ENCODE results near the gene OSBPL3. TPM values are rescaled to one million over a fixed set of nuclear protein-coding genes. Genes with fewer than 3 reads are reported as not detected.
A peak's percentile ranks its signal among the peaks of the same experiment; 100 is the strongest.

The OSBPL3 gene
- total and polyA plus RNA-seq, 12 donors, result 1.1 to 8.4 (median 3.1) TPM

DNA sequence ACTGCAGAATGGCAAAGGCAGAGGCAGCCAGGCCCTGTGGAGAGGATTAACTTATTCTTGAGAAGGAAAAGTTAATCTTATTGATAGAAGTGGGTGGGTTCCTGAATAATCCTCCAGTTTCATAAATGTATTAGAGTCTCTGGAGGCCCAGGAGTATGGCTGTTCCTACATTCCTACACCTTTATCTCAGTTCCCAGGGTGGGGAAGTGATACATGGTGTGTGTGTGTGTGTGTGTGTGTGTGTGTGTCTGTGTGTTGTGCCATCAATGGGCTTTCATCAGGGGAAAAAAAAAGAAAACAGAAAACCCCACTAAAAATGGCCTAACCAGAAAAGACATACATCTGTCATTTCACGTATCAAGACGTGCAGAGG is 200.7 kb downstream of the OSBPL3 start:
- no peaks in the 10 kb centered on the region for H3K4me1 ChIP-seq (replicated peaks in 1 of 2)
- H3K27me3 ChIP-seq, result no peaks in the 10 kb centered on the region
- no peak overlapping the region for H3K27ac ChIP-seq
- H3K4me3 ChIP-seq, result no peak overlapping the region
- H3K9me3 ChIP-seq (replicated peaks in 1 of 3), result no peaks in the 10 kb centered on the region
- intact Hi-C loops (cut with DNase I), result no loop called here
- DNase-seq, result no peak
- TF ChIP-seq POLR2A (IDR thresholded peaks at IDR 0.05) (no peak), CTCF (IDR thresholded peaks at IDR 0.05) (no peak)
- 79 to 90% (median 85%) methylated on average over 2 of the region's 2 CpGs for WGBS, 4 donors
- no peaks in the 10 kb centered on the region for H3K36me3 ChIP-seq (replicated peaks in 1 of 2)

DNA sequence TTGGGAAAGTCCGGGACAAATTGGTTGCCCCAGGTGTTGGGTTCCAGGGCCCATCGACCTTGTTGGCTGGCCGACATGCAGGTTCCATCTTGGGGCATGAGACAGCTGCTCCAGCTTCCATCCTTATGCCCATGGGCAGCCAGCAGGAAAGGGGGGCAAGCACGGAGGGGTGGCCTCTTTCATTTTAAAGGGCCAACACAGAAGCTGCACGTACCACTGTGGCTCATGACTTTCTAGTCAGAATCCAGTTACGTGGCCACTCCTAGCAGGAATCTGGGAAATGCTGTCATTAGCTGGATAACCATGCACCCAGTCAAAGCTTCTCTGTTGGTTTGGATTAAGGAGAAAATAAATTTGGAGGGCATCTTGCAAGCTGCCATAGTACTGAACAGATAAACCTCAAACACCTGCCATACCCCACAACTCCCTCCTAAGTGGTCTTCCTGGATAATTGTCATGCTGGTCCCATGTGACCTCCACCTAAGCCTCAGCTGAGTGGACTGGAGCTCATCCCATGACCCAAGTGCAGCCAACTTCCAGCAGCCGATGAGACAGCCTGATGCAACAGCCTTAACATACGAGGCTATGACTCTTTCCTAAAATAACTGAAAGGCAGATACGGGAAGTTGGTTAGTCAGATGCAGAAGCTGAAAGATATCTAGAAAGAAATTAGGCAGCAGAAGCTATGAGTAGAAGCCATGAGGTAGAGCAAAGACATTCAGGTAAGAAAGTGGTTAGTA is 201.3 kb downstream of the OSBPL3 start:
- Histone ChIP-seq H3K27me3 (no peaks in the 10 kb centered on the region), H3K4me1 (replicated peaks in 1 of 2) (no peaks in the 10 kb centered on the region), H3K4me3 (no peak overlapping the region), H3K9me3 (replicated peaks in 1 of 3) (no peaks in the 10 kb centered on the region), H3K27ac (peak overlapping the region in 2 of 5 donors; percentile 47 to 58), H3K36me3 (replicated peaks in 1 of 2) (no peaks in the 10 kb centered on the region)
- 70 to 77% (median 74%) methylated on average over 9 of the region's 9 CpGs for WGBS, 4 donors
- peak in 6 of 7 donors; percentile 25 to 64 (median 46) for DNase-seq
- intact Hi-C loops (cut with DNase I), result no loop called here
- TF ChIP-seq CTCF (IDR thresholded peaks at IDR 0.05), result no peak
- no peak for TF ChIP-seq POLR2A (IDR thresholded peaks at IDR 0.05)

DNA sequence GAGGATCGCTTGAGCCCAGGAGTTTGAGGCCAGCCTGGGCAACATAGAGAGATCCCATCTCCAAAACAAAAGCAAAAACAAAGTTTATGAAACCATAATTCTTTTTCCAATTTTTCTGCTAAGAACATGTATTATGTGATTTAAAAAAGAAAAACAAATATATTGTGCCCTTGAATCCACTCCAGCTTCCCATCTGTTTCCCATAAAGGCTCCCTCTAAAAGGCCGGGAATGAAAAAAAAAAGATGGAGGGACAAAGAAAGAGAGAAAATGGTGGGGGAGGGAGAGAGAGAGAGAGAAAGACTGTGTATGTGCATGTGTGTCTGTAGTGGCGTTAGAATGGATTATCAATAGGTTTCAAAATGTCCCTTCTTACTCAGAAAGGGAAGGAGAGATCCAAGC is 202.2 kb downstream of the OSBPL3 start:
- H3K4me3 ChIP-seq, result no peak overlapping the region
- TF ChIP-seq CTCF (IDR thresholded peaks at IDR 0.05) (no peak), POLR2A (IDR thresholded peaks at IDR 0.05) (no peak)
- intact Hi-C loops (cut with DNase I), result no loop called here
- no peak for DNase-seq
- H3K36me3 ChIP-seq (replicated peaks in 1 of 2), result no peaks in the 10 kb centered on the region
- H3K9me3 ChIP-seq (replicated peaks in 1 of 3), result no peaks in the 10 kb centered on the region
- H3K27me3 ChIP-seq, result no peaks in the 10 kb centered on the region
- no peaks in the 10 kb centered on the region for H3K4me1 ChIP-seq (replicated peaks in 1 of 2)
- WGBS, 4 donors, result 70 to 80% (median 76%) methylated on average over 3 of the region's 3 CpGs
- no peak overlapping the region for H3K27ac ChIP-seq

DNA sequence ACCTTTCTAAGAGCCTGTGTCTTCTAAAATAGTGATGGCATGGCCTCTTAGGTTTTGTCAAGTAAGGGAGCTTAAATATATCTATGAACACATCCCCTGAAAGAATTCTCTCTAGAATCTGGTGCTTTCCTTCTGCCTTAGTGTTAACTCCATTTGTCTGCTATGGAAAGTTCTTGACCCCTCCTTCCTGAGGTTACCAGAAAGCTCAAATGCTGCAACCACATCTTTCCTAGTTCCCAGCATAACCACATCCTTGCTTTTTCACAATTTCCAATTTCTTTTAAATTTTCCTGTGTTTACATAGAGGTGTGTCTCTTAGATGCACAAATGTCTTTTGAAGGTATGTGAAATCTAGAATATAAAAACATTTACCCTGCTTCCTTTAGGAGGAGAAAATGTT is 206.3 kb downstream of the OSBPL3 start:
- H3K9me3 ChIP-seq (replicated peaks in 1 of 3), result no peaks in the 10 kb centered on the region
- H3K4me1 ChIP-seq (replicated peaks in 1 of 2), result no peaks in the 10 kb centered on the region
- DNase-seq, result no peak
- no peak overlapping the region for H3K4me3 ChIP-seq
- no peaks in the 10 kb centered on the region for H3K36me3 ChIP-seq (replicated peaks in 1 of 2)
- H3K27me3 ChIP-seq, result no peaks in the 10 kb centered on the region
- intact Hi-C loops (cut with DNase I), result no loop called here
- H3K27ac ChIP-seq, result no peak overlapping the region
- TF ChIP-seq CTCF (IDR thresholded peaks at IDR 0.05) (no peak), POLR2A (IDR thresholded peaks at IDR 0.05) (no peak)
